Panc1 (cell line): ENCODE data around the gene RPS17.

Experiments used
- CTCF ChIP-seq: fragments of 450-650 bp; IDR thresholded peaks from 2 replicates; pipeline ENCODE4 v1.5.1; 2017; ENCODE audit warnings: mild to moderate bottlenecking
- POLR2AphosphoS5 ChIP-seq: IDR thresholded peaks from 2 replicates; pipeline ENCODE4 v1.6.1; 2012; ENCODE audit warnings: mild to moderate bottlenecking, low read depth, low read length, moderate library complexity
- SIN3A ChIP-seq: IDR thresholded peaks from 2 replicates; pipeline ENCODE4 v1.6.1; 2012; ENCODE audit warnings: low read depth, mild to moderate bottlenecking, low read length, moderate library complexity, borderline replicate concordance; ENCODE audit not compliant: insufficient read depth
- TCF7L2 ChIP-seq: IDR thresholded peaks from 2 replicates; pipeline ENCODE4 v1.6.1; 2011; ENCODE audit warnings: mild to moderate bottlenecking, low read depth, low read length, inconsistent platforms

GRCh38 chr15:82535566-82536408 is 4.5 kb downstream of the RPS17 start:
- TF ChIP-seq CTCF (no peak), POLR2AphosphoS5 (peak; percentile 31; the same call in 1 of the 2 replicates), TCF7L2 (no peak), SIN3A (no peak)
